CD4-positive, CD25-positive, alpha-beta regulatory T cell (primary cell): Measurements from ENCODE around the gene CBFA2T3. TPM values are rescaled to one million over a fixed set of nuclear protein-coding genes. Genes with fewer than 3 reads are reported as not detected.

Experiments used
- ATAC-seq, 2 donors: fragments of 150-1000 bp; cut with Tn5 transposase; one replicate each; pipeline ENCODE4 v1.10.0; 2021; ENCODE audit warnings: low read depth in 2 of 2, moderate number of reproducible peaks in 2 of 2, moderate library complexity in 1 of 2
- DNase-seq, 3 donors: peaks; one replicate each; pipeline versions ENCODE4 v3.0.0 to v3.0.0-alpha.2; 2012 to 2022; ENCODE audit warnings: mixed read lengths in 1 of 3
- H3K27ac ChIP-seq: one replicate; pipeline ENCODE4 v1.7.0; 2013; ENCODE audit warnings: mild to moderate bottlenecking, low read length; ENCODE audit not compliant: insufficient read depth, poor library complexity, severe bottlenecking
- H3K27me3 ChIP-seq: one replicate; pipeline ENCODE4 v1.7.0; 2013; ENCODE audit warnings: low read length; ENCODE audit not compliant: control insufficient read depth, insufficient read depth
- H3K36me3 ChIP-seq: one replicate; pipeline ENCODE4 v1.7.0; 2013; ENCODE audit warnings: mild to moderate bottlenecking, low read length, moderate library complexity; ENCODE audit not compliant: control insufficient read depth, insufficient read depth
- H3K4me1 ChIP-seq: 2 replicates; pipeline ENCODE4 v1.7.0; 2013; ENCODE audit warnings: mild to moderate bottlenecking, low read length; ENCODE audit not compliant: insufficient read depth, control insufficient read depth, poor library complexity, severe bottlenecking
- H3K4me3 ChIP-seq: one replicate; pipeline ENCODE4 v1.7.0; 2013; ENCODE audit warnings: low read depth, mild to moderate bottlenecking, low read length, moderate library complexity
- H3K9me3 ChIP-seq, 2 experiments: 1 replicate in 1 of 2; 2 replicates in 1 of 2; pipeline ENCODE4 v1.7.0; 2013; ENCODE audit warnings: low read length in 2 of 2, mild to moderate bottlenecking in 1 of 2, moderate library complexity in 1 of 2; ENCODE audit not compliant: control insufficient read depth in 2 of 2
- H3K27ac Mint-ChIP-seq, 3 donors: one replicate each; pipeline ENCODE4 v1.8.0; 2020 to 2022; ENCODE audit warnings: mild to moderate bottlenecking in 3 of 3, mixed read lengths in 3 of 3, moderate library complexity in 2 of 3
- H3K27me3 Mint-ChIP-seq: one replicate; pipeline ENCODE4 v1.8.0; 2022; ENCODE audit warnings: mild to moderate bottlenecking, mixed read lengths
- H3K36me3 Mint-ChIP-seq: one replicate; pipeline ENCODE4 v1.8.0; 2020; ENCODE audit warnings: mixed read lengths
- H3K4me1 Mint-ChIP-seq, 4 donors: one replicate each; pipeline ENCODE4 v1.8.0; 2020 to 2022; ENCODE audit warnings: mixed read lengths in 4 of 4, mild to moderate bottlenecking in 1 of 4
- H3K4me3 Mint-ChIP-seq, 4 donors: one replicate each; pipeline ENCODE4 v1.8.0; 2020 to 2022; ENCODE audit warnings: mild to moderate bottlenecking in 4 of 4, mixed read lengths in 4 of 4, moderate library complexity in 3 of 4
- H3K9me3 Mint-ChIP-seq, 7 donors: one replicate each; pipeline ENCODE4 v1.8.0; 2020 to 2022; ENCODE audit warnings: mixed read lengths in 7 of 7, mild to moderate bottlenecking in 3 of 7, moderate library complexity in 2 of 7
- polyA plus RNA-seq, 4 donors: library from polyadenylated mRNA; unstranded; fragments of 300-500 nt; fragmentation: Illumina TruSeq; gene quantifications; one replicate each; pipeline ENCODE4 v1.2.3, GENCODE V29; 2021
- total RNA-seq: library from RNA; stranded (reverse); gene quantifications from one replicate; pipeline ENCODE4 v1.2.3, GENCODE V29; 2022

The CBFA2T3 gene
- total and polyA plus RNA-seq, 5 donors from 2014 or later: 0.25 to 1.3 TPM; not detected in 3

GRCh38 chr16:88865742-88866141, 111.3 kb downstream of the CBFA2T3 start:
- no peak for DNase-seq
- H3K9me3 Mint-ChIP-seq: peaks cover 0 to 1% (median 0%) of the 10 kb centered on the region in 7 donors
- no peak overlapping the region for H3K27ac ChIP-seq
- peaks cover 16% of the 10 kb centered on the region for H3K36me3 ChIP-seq
- no peaks in the 10 kb centered on the region for H3K27me3 ChIP-seq
- H3K4me3 ChIP-seq: no peak overlapping the region
- peaks cover 9% of the 10 kb centered on the region for H3K36me3 Mint-ChIP-seq
- H3K9me3 ChIP-seq: no peaks in the 10 kb centered on the region
- H3K27ac Mint-ChIP-seq: no peak overlapping the region
- H3K27me3 Mint-ChIP-seq: peaks cover 8% of the 10 kb centered on the region
- H3K4me3 Mint-ChIP-seq: no peak overlapping the region
- peaks cover 0 to 2% (median under 1%) of the 10 kb centered on the region in 4 donors for H3K4me1 Mint-ChIP-seq
- no peaks in the 10 kb centered on the region for H3K4me1 ChIP-seq
- no peak for ATAC-seq

GRCh38 chr16:88865310-88865709, 111.7 kb downstream of the CBFA2T3 start:
- Histone ChIP-seq H3K36me3 (peaks cover 20% of the 10 kb centered on the region), H3K9me3 (no peaks in the 10 kb centered on the region), H3K27me3 (no peaks in the 10 kb centered on the region), H3K4me1 (no peaks in the 10 kb centered on the region), H3K27ac (no peak overlapping the region), H3K4me3 (no peak overlapping the region)
- no peak for DNase-seq
- H3K4me3 Mint-ChIP-seq: no peak overlapping the region
- no peak for ATAC-seq
- H3K27me3 Mint-ChIP-seq: peaks cover 4% of the 10 kb centered on the region
- peaks cover 0 to 1% (median 0%) of the 10 kb centered on the region in 7 donors for H3K9me3 Mint-ChIP-seq
- no peak overlapping the region for H3K27ac Mint-ChIP-seq
- peaks cover 10% of the 10 kb centered on the region for H3K36me3 Mint-ChIP-seq
- peaks cover 0 to 2% (median 0%) of the 10 kb centered on the region in 4 donors for H3K4me1 Mint-ChIP-seq

GRCh38 chr16:88864521-88864920, 112.5 kb downstream of the CBFA2T3 start:
- Histone ChIP-seq H3K9me3 (no peaks in the 10 kb centered on the region), H3K4me1 (peaks cover 3% of the 10 kb centered on the region), H3K27ac (no peak overlapping the region), H3K27me3 (no peaks in the 10 kb centered on the region), H3K36me3 (peaks cover 28% of the 10 kb centered on the region), H3K4me3 (no peak overlapping the region)
- no peak overlapping the region for H3K27ac Mint-ChIP-seq
- no peak for DNase-seq
- no peaks in the 10 kb centered on the region for H3K27me3 Mint-ChIP-seq
- no peak for ATAC-seq
- H3K9me3 Mint-ChIP-seq: peaks cover 0 to 1% (median 0%) of the 10 kb centered on the region in 7 donors
- peaks cover 0 to 4% (median under 1%) of the 10 kb centered on the region in 4 donors for H3K4me1 Mint-ChIP-seq
- peaks cover 10% of the 10 kb centered on the region for H3K36me3 Mint-ChIP-seq
- no peak overlapping the region for H3K4me3 Mint-ChIP-seq

GRCh38 chr16:88864099-88864498, 112.9 kb downstream of the CBFA2T3 start:
- H3K36me3 Mint-ChIP-seq: peaks cover 10% of the 10 kb centered on the region
- H3K36me3 ChIP-seq: peaks cover 33% of the 10 kb centered on the region
- H3K27ac Mint-ChIP-seq: no peak overlapping the region
- no peak overlapping the region for H3K27ac ChIP-seq
- DNase-seq: no peak
- H3K4me3 Mint-ChIP-seq: no peak overlapping the region
- peaks cover 0 to 5% (median 2%) of the 10 kb centered on the region in 4 donors for H3K4me1 Mint-ChIP-seq
- H3K4me3 ChIP-seq: no peak overlapping the region
- ATAC-seq: no peak
- H3K4me1 ChIP-seq: peaks cover 3% of the 10 kb centered on the region
- peaks cover 0 to 1% (median 0%) of the 10 kb centered on the region in 7 donors for H3K9me3 Mint-ChIP-seq
- H3K9me3 ChIP-seq: no peaks in the 10 kb centered on the region
- H3K27me3 ChIP-seq: no peaks in the 10 kb centered on the region
- no peaks in the 10 kb centered on the region for H3K27me3 Mint-ChIP-seq

GRCh38 chr16:88863426-88863825, 113.6 kb downstream of the CBFA2T3 start:
- no peak overlapping the region for H3K4me3 ChIP-seq
- Mint-ChIP-seq H3K27me3 (no peaks in the 10 kb centered on the region), H3K4me3 (no peak overlapping the region), H3K9me3 (peaks cover 0 to 1% (median 0%) of the 10 kb centered on the region in 7 donors), H3K4me1 (peaks cover 0 to 11% (median 4%) of the 10 kb centered on the region in 4 donors), H3K36me3 (peaks cover 10% of the 10 kb centered on the region), H3K27ac (peak overlapping the region in 1 of 3 donors; percentile 38)
- H3K27me3 ChIP-seq: no peaks in the 10 kb centered on the region
- H3K4me1 ChIP-seq: peaks cover 5% of the 10 kb centered on the region
- H3K36me3 ChIP-seq: peaks cover 33% of the 10 kb centered on the region
- no peak overlapping the region for H3K27ac ChIP-seq
- ATAC-seq (no peak), DNase-seq (no peak)
- H3K9me3 ChIP-seq: no peaks in the 10 kb centered on the region

GRCh38 chr16:88862968-88863367, 114.0 kb downstream of the CBFA2T3 start:
- Histone ChIP-seq H3K4me3 (no peak overlapping the region), H3K4me1 (peaks cover 10% of the 10 kb centered on the region), H3K9me3 (no peaks in the 10 kb centered on the region), H3K27ac (no peak overlapping the region), H3K27me3 (no peaks in the 10 kb centered on the region), H3K36me3 (peaks cover 33% of the 10 kb centered on the region)
- Mint-ChIP-seq H3K27me3 (no peaks in the 10 kb centered on the region), H3K27ac (no peak overlapping the region), H3K9me3 (peaks cover 0 to 1% (median 0%) of the 10 kb centered on the region in 7 donors), H3K4me1 (peaks cover 0 to 15% (median 7%) of the 10 kb centered on the region in 4 donors), H3K36me3 (peaks cover 10% of the 10 kb centered on the region), H3K4me3 (no peak overlapping the region)
- DNase-seq (no peak), ATAC-seq (no peak)

GRCh38 chr16:88861359-88861758, 115.6 kb downstream of the CBFA2T3 start:
- peaks cover 10% of the 10 kb centered on the region for H3K36me3 Mint-ChIP-seq
- H3K4me1 Mint-ChIP-seq: peaks cover 0 to 23% (median 10%) of the 10 kb centered on the region in 4 donors

GRCh38 chr16:88859381-88860091, 117.5 kb downstream of the CBFA2T3 start:
- H3K27ac ChIP-seq: no peak overlapping the region
- H3K4me1 Mint-ChIP-seq: peaks cover 4 to 36% (median 16%) of the 10 kb centered on the region in 4 donors
- DNase-seq (no peak), ATAC-seq (no peak)
- H3K4me3 ChIP-seq: no peak overlapping the region
- no peaks in the 10 kb centered on the region for H3K9me3 ChIP-seq
- no peak overlapping the region for H3K27ac Mint-ChIP-seq
- H3K36me3 ChIP-seq: peaks cover 33% of the 10 kb centered on the region
- H3K27me3 Mint-ChIP-seq: no peaks in the 10 kb centered on the region
- no peaks in the 10 kb centered on the region for H3K27me3 ChIP-seq
- H3K9me3 Mint-ChIP-seq: no peaks in the 10 kb centered on the region
- peak overlapping the region in 2 of 4 donors; percentile 11 to 61 for H3K4me3 Mint-ChIP-seq
- peaks cover 10% of the 10 kb centered on the region for H3K36me3 Mint-ChIP-seq
- peaks cover 36% of the 10 kb centered on the region for H3K4me1 ChIP-seq

More at GRCh38 chr16:88861359-88861758, 115.6 kb downstream of the CBFA2T3 start:
- no peak overlapping the region for H3K4me3 ChIP-seq
- DNase-seq (no peak), ATAC-seq (no peak)
- H3K27me3 ChIP-seq: no peaks in the 10 kb centered on the region
- H3K27ac ChIP-seq: no peak overlapping the region
- peaks cover 33% of the 10 kb centered on the region for H3K36me3 ChIP-seq
- Mint-ChIP-seq H3K9me3 (no peaks in the 10 kb centered on the region), H3K4me3 (peak overlapping the region in 1 of 4 donors; percentile 63), H3K27me3 (no peaks in the 10 kb centered on the region), H3K27ac (no peak overlapping the region)
- peaks cover 19% of the 10 kb centered on the region for H3K4me1 ChIP-seq
- H3K9me3 ChIP-seq: no peaks in the 10 kb centered on the region
